ENCODE data around the gene KRTAP9-9.
"Not testable (repeated sequence)": the region's sequence is repeated elsewhere in the genome, so short reads cannot be mapped to it uniquely, and the experiment has no call there.

The KRTAP9-9 gene

DNA sequence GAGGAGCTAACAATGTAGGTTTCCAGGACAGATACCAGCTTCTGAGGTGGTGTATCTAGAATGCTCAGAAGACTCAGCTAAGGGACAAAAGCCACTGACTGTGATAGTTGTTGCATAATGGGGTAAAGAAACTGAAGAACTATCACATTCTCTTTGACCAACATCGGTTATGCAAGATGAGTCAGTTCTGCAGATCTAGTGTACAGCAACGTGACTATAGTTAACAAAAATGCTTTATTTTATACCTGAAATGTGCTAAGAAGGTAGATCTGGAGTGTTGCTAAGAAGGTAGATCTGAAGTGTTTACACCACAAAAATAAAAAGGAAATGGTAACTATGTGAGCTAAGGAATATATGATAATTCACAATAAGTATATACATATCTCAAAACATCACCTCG, 12.5 kb downstream of the KRTAP9-9 start:
- no peak for DNase-seq

GRCh38 chr17:41271323-41271722, 16.1 kb downstream of the KRTAP9-9 start:
- not testable (repeated sequence) for DNase-seq

GRCh38 chr17:41271858-41272257, 16.7 kb downstream of the KRTAP9-9 start:
- DNase-seq = no peak

DNA sequence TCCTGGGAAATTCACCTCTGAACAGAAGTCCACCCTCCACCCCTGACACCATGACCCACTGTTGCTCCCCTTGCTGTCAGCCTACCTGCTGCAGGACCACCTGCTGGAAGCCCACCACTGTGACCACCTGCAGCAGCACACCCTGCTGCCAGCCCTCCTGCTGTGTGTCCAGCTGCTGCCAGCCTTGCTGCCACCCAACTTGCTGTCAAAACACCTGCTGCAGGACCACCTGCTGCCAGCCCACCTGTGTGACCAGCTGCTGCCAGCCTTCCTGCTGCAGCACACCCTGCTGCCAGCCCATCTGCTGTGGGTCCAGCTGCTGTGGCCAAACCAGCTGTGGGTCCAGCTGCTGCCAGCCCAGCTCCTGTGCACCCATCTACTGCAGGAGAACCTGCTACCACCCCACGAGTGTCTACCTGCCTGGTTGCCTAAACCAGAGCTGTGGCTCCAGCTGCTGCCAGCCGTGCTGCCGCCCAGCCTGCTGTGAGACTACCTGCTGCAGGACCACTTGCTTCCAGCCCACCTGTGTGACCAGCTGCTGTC, 20.5 kb downstream of the KRTAP9-9 start, which contains the start of gene KRTAP9-7:
Gene KRTAP9-7 (plus strand): TSS at position 51 of the 543 bp plus-strand sequence. CDS start 0 bp downstream, at position 51.
- not testable (repeated sequence) for DNase-seq

GRCh38 chr17:41278176-41278955, 23.2 kb downstream of the KRTAP9-9 start:
- no peak for DNase-seq

DNA sequence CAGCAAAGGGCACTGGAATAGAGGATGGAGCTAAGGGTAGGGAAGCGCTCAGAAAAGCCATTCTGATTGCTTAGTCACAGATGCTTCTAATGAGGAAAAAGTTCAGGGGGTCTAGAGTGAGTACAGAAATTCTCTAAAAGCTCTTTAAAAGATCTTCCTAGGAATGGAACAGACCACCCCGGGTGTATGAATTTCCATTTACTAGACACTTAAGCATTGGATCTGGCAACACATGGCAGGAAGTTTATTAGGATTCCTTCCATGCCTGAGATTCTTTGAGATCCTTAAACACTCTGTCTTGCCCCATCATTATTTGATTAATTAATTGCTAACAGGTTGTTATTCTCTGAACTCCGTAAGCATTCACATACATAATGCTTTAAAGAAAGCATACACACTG, 28.9 kb downstream of the KRTAP9-9 start:
- DNase-seq = no peak

DNA sequence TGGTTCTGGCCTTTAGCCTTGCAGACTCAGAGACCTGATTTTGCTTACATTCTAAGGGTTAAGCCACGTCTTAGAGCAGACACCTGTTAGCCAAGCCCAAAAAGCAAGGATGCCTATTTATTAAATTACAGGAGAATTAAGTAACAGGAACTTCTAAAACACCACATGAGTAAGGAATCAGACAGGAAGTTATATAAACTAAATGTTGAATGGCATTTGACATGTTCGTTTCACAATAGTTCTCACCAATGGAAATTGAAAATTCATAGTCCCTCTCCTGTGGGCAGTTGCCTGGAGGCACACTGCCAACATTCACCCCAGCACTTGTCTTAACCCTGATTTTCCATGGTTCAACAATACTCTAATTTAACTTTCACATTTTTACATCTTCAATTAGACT, 29.4 kb downstream of the KRTAP9-9 start:
- no peak for DNase-seq

DNA sequence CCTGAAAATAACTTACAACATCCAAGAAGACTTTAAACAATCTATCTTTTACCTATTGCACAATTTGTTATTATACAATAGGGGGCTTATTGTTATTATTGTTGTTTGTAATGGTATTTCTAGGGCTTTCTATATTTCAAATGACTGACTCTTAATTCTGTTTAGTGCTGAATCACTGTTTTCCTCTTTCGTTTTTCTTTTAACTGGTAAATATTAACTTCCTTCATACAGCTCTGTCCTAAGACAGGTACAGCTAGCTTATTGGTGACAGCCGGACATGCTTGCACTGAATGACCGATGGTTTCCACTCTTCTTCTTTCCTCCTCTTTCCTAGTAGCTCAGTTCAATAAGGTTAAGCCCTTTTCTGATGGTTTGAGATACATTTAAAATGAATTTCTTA, 31.9 kb downstream of the KRTAP9-9 start:
- DNase-seq = no peak

DNA sequence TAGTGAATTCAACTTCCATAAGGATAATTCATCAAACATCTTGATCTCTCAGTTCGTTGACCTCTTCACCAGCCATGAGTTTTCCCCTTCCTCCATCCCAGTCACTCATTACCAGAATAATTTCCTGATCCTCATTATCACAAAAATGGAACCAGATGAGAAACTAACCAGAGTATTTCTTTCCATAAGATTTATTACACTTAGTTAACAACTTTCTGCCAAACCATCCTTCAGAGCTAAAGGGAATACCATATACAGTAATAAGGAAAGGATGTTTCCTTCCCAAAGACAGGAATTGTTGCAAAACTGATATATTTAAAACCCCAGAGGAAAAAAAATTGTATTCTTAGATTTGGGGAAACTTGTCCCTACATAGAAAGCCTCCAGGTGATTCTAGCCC, 38.8 kb downstream of the KRTAP9-9 start:
- DNase-seq = no peak

- no peak for DNase-seq
Observed at GRCh38 chr17:41296846-41297245, 41.7 kb downstream of the KRTAP9-9 start.

- DNase-seq = no peak
Observed at GRCh38 chr17:41298458-41299135, 43.4 kb downstream of the KRTAP9-9 start.

DNA sequence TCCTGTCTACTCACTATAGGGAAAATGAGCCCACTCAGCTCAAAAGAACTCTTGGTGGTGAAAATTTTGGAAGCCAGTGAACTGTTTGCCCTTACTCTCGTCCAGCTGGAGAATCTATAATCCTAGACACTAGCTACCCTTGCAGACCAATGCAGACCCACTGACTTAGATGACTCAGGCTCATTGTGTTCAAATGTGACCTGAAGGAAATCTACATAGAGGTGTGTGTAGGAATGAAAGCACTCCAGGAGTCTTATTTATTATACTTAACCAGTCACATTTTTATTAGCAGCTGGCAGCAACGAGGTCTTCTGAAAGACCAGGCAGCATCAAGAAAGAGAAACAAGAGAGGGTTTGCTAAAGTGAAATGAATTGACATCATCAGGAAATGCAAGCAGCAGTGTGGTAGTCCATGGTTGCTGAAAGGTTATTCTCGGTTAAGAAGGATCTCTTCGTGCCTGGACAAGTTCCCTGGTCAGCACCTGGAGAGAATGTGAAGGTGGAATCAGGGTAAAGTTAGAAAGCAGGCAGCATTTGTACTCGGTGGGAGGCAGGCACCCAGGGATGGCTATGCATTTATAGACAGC, 46.1 kb downstream of the KRTAP9-9 start:
- no peak for DNase-seq

GRCh38 chr17:41301916-41302901, 47.0 kb downstream of the KRTAP9-9 start, which contains the start of gene KRTAP29-1:
KRTAP29-1 (minus strand) TSS chr17:41302851; CDS start chr17:41302851, 0 bp downstream.
- no peak for DNase-seq

DNA sequence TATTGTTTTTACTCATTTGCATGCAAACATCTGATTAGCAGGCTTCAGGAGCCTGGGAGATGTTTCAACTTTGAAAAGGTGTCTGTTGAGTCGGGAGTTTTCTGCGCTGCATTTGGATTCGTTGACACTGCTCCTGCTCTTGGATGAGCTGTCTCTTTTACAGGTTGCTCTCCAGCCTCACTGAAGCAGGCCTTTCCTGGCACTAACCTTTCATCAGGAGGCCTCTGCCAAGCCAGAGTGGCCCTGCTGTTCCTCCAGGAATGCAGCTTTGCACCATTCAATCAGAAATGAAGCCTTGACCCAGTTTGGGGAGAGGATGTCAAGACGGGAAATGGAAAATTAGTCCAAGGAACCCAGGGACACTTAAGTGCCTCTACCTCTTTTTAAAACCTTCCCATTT, 47.8 kb downstream of the KRTAP9-9 start:
- DNase-seq = no peak

DNA sequence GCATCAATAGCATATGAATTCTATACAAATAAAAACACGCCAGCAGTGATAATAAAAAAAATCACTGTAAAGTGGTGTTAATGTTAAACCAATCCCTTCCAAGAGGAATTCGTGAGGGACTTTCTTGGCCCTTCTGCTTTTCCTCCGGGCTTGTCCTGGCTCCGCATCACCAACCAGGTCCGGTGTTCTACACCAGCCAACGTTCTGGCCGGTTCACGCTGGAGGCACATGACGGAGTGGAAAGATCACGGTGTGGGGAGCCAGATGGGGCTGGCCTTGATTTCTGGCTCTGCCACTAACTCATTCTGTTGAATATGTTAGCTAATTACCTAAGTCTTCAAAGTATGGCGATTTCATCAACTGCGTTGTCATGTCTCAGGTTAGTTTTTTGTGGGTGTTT, 48.9 kb downstream of the KRTAP9-9 start:
- no peak for DNase-seq
